ENCODE measurements around the gene STX16.

Gene STX16

DNA sequence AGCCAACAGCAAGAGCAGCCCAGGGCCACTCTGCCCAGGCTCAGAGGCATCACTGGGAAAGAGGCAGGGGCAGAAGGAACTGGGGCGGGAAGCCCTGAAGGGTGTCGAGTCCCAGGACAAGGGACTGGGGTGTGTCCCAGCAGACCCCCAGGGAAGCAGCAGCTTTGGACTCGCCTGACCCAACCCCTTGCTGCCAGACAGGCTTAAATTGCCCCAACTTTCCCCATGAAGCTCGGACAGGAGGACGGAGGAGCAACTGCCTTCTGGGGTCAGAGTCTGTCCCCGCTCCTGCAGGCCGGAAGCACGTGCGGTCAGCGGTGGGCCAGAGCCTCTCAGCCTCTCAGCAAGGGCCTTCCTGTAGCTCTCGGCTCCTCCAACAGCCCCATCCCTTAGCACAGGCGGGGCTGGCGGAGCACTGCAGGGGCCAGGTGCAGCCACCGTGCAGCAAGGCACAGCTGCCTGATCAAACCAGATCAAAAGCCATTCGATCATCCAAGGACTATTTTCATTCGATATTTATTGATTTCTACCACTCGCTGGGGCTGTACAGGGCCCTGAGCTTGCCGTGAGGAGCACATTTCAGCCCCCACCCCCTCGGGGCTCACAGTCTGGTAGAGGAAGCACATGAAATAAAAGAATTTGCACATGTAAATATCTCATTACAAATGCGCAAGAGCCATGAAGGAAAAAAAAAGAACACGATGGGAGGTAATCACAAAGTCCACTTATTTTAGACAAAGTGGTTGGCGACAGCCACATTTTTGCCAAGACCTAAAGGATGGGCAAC, 31.8 kb upstream of the STX16 start:
- no peak for DNase-seq

DNA sequence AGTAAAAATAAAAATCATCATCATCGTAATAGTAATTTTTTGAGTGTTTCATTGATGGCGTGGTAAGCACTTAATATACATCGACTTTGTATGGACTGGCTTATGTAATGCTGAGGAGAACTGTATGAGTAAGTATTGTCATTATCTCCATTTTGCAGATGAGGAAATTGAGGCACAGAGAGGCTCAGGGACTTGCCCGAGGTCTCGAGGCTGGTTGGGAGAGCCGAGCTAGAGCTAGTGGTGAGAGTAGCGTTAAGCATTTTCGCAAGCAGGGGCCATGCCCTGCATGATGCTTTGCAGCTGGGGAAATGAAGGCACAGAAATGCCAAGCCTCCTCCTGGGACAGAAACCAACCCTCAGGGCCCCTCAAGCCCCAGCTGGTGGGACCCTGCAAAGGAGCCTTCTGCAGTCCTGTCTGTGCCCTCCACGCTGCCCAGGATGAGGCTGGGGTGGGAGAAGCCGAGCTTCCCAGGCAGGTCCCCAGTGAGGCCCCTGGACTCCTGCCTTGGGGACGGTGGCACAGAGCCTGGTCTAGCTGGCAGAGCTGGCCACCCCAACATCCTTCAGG, 31.1 kb upstream of the STX16 start:
- DNase-seq = no peak

DNA sequence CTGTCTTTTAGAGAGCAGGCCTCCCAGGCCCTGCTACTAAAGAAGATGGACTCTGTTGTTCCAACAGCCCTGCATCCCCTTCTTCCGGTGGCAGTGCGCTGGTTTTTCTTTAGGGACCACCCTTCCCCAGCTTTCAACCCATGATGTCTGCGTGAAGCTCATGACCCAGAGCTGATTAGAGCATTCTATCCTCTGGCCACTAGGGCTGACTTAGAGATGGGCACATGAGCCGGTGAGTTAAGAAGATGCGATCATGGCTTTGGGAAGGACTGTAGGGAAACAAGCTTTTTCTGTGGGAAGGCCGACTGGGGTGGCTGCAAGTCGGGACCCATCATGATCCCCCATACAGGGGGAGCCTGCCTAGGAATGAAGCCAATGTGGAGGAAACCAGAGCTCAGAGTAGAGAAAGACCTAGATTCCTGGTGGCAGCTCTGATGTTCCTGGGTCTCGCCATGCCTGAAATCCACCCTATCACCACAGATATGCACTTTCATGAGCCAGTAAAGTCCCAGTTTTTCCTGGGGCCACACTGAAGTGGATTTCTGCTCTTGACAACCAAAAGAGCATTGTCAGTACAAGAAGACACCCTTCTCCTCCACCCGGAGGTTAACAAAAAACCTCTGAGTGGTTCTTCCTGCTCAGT, 29.1 kb upstream of the STX16 start:
- DNase-seq = no peak

DNA sequence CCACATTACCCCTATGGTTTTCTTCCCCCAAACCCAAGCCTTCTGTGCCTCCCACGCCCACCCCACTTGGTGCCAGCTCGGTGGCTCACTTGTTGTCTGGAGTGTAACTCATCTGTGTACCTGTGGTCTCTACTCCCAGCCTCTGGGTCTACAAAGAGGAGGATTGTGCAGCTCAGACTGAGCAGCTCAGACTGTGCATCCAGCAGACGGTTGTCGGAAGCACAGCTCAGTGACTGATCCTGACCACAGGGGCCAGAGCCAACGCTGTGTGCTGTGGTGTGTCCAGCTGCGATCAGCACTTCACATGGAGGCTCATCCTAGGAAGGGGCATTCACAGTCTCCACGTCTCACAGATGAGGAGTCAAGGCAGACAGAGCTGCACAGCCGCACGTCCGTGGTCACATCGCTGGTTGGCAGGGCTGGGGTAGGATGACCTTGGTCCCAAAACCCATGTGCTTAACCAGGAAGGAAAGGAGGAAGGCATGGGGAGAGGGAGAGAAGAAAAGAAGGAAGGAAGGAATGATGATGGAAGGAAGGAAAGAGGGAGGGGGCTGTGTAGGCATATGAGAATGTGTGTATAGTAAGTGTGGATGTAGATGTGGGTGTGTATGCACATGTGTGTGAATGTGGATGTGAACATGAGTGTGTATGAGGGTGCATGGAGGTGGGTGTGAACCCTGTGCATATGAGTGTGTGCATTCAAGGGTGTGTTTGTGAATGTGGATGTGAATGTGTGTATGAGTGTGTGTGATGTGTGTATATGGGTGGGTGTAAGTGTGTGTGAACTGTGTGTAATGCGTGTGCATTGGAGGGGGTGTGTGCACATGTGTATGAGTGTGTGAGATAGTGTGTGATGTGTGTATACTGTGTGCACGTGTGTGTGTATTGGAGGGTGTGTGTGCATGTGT, 28.2 kb upstream of the STX16 start:
- no peak for DNase-seq

DNA sequence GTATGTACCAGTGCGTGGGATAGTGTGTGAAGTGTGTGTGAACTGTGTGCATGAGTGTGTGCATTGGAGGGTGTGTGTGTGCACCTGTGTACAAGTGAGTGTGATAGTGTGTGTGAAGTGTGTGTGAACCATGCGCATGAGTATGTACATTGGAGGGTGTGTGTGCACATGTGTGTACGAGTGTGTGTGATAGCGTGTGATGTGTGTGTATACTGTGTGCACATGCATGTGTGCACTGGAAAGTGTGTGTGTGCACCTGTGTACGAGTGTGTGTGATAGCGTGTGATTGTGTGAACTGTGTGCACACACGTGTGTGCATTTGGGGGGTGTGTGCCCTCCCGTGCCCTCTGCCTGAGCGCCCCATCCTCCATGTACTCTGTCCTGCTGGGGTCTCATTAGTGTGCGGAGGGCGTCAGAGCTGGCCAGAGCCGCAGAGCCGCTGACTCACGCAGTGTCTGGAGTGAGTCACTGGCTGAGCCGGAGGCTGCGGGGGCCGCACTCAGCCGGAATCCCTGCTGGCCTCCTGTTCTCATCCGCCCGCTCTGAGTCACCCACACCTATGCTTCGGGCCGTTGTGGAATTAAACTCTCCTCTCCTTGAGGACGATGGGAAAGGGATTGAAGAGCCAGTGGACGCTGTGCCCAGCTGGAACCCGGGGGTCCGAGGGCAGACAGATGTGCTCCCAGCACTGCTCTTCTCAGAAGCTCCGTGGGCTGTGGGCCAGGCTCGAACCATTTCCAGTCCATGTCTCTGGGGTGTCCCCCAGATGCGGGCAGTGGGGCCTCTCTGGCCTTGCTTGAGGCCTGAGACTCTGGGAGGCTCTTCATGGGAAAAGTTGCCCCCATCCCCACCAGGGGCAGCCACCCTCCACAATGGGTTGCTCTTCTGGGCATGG, 27.3 kb upstream of the STX16 start:
- DNase-seq = no peak

DNA sequence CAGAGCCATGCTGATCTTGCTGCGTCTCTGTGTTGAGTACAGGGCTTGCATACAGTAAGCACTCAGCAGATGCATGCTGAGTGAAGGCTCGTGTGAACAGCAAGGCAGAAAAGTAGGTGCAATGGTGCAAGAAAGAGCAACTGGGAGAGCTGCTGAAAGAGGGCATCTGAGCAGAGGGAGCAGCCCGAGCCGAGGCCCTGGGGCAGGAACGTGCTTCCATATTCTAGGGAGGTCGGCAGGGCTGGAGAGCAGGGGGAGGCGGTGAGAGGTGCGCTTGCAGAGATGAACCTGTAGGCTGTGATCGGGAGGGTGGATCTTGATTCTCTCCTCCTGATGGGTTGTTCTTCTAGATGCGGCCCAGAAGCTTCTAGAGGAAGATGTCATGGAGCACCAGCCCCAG, 26.4 kb upstream of the STX16 start:
- DNase-seq = no peak

DNA sequence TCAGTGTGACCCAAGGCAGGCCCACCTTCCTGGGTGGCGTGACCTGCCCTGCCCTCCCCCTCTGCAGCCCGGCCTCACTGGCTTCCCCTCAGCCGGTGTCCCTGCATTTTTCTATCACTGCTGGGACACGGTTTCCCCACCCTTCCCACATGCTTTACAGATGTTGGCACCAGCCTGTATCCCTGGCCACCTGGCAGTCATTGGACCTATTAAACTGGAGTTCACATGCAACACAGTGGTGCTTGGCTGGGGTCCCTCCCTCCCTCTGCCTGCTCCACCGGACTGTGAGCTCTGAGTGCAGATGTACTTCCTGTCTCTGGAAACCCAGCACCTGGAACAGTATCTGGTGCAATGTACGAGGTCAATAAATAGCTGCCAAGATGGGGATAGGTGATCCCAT, 25.5 kb upstream of the STX16 start:
- DNase-seq = no peak

DNA sequence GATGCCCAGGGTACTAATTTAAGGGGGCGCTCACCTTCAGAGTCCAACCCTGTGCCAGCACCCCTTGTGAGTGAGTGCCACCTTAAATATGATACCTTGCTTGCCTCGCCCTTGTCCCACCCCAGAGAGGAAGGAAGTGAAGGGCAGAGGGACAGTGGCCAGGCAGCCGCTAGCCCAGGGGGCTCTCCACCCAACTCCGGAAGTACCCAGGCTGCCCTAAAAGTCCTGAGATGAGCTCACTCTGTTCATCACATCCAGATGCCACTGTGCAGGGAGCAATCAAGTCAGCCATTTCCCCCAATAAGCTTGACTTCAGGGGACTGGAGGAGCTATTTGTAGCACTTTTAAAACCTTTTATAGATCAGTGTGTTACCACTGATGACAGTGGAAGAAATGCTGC, 25.0 kb upstream of the STX16 start:
- no peak for DNase-seq

DNA sequence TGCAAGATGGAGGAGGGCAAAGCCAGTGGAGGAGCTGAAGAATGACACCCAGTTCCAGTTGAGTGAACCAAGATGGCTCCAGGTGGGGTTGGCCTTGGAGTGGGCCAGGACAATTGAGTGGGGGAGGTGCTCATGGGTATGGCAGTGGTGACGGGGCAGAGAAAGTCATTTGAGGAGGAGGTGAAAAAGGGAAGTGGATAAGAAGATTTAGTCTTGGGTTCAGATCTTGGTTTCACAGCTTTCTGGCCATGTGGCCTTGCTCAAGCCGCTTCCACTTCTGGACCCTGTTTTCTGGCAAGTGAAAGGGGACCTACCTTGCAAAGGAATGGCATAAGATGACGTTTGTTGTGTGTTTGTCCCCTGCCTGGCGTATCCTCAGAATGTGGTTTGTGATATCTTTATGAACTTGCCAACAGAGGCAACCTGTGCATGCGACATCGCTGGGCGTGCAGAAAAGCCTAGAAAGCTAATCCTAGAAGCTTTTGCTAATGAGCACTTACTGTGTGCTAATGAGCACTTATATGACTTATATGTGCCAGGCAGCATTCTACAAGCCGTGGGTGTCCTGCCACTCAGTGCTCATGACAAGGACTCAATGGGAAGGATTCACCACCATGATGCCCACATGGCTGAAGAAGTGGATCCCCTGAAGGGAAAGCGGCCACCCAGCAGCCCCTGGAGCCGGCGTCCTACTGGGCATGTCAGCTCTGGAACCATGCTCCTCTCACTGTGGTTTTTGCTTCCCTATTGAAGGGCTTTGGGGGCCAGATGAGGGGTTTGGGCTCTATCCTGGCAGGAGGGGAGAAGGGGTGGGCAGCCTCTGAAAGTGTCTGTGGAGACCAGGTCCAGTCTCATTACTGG, 23.6 kb upstream of the STX16 start:
- DNase-seq = no peak

DNA sequence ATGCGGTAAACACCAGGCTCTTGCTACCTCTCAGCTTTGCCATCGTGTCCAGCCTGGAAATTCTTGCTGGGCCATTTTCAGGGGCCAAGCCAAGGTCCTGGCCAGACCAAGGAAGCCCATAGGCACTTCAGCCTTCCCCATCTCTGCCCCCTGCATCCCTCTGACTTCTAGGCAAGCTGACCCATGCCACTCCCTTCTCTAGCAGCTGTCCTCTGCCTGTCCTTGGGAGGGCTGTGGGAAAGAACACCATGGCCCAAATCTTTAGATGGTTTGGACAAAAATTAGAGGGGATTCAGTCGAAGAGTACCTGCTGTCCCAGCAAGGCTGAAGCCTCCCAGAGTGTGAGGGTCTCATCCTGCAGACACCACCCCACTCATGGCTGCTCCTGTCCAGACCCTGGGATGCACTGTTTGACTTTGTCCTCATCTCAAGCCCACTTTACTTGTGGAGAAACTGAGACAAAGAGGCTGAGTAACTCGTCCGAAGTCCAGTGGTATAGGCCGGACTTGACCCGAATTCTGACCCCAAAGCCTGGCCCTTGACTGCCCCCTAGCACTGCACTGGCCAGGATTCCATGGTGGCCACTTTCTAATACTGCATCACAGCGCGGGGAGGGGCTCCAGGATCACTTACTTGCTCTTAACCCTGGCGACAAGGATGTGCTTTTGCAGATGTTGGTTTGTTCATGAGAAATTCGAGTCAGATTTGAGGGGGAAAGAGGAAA, 22.4 kb upstream of the STX16 start:
- no peak for DNase-seq

DNA sequence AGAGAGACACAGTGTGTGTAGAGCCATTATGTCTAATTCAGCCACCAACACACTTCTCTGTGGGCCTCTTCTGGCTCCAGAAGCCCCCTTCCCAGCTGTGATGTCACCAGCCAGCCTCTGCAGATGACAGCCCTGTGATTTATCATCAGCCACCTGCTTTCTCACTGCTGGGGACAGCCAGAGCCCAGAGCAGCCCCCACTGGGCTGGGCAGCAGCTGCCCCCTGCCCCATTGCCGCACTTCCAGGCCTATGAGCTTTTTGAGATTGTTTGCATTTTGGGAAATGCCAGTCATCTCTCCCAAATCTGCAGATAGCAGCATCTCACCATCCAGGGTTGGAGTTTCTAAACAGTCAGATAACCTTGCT, 21.9 kb upstream of the STX16 start:
- no peak for DNase-seq

DNA sequence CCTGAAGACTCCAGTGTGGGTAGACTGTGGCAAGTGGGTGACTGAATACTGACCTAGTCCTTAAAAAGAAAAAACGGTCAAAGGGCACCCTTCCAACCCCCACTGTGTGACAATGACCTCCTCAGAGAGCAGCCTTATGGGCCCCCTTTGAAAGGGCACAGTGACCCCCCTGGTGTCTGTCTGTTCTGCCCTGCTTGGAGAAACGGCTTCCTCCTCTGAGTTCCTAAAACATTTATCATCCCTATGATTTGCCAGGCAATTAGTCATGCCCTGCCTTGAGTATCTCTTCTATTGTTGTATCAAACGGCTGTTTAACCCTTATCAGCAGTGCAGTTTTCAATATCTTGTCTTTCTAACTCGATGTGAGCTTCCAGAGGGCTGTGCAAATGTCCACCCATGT, 21.0 kb upstream of the STX16 start:
- DNase-seq = no peak

DNA sequence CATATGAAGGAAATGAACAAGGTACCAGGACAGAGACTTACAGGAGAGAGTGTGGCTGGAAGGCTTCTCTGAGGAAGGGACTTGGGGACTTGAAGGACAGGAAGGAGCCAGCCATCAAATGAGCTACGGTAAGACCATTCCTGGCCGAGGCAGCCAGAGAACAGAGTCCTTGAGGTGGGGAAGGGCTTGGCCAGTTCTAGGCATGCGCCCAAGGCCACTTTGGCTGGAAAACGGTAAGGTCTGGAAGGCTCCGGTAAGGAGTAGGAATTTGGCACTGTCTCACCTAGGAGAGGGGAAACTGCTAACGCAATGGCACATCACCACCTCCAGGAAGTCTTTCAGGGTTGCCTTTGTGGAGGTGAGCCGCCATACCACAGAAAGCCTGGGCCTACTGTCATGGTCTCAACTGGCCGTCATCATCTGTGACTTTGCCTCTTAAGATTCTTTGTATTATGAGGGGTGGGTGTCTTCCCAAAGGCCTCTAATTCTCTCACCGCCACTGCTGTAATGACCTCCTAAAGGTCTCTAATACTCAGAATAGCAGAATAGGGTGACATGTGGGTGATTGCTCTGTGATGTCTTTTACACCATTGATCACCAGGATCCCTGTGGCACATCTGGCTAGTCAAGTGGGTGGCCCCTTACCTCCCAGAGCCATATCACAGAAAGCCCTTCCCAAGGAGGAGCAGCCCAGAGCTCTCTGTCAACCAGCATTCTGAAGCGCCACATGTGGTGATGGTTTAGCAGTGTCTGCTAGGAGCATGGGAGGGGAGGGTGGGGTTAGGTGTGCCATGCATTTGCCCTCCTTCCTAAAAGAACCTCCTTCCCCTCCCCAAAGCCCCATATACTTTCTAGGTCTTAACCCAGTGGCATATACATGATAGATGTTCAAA, 17.7 kb upstream of the STX16 start:
- DNase-seq = no peak

DNA sequence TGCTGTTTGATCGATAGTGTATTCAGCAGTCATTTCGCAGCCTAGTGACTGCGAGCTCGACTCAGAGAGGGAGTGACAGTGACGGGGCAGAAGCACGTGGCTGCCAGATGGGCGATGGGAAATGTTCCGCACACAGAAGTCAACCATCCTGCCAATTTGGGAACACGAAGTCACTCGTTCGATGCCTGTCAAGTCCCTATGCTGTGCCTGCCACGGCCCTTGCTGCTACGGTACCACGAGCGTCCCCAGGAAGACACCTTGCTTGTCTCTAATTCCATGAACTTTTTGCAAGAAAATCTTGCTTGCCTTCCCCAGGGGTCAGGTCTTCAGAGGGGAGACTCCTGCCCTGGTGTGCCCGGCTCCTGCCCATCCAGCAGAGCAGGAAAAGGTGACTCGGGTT, 17.0 kb upstream of the STX16 start:
- DNase-seq = no peak

DNA sequence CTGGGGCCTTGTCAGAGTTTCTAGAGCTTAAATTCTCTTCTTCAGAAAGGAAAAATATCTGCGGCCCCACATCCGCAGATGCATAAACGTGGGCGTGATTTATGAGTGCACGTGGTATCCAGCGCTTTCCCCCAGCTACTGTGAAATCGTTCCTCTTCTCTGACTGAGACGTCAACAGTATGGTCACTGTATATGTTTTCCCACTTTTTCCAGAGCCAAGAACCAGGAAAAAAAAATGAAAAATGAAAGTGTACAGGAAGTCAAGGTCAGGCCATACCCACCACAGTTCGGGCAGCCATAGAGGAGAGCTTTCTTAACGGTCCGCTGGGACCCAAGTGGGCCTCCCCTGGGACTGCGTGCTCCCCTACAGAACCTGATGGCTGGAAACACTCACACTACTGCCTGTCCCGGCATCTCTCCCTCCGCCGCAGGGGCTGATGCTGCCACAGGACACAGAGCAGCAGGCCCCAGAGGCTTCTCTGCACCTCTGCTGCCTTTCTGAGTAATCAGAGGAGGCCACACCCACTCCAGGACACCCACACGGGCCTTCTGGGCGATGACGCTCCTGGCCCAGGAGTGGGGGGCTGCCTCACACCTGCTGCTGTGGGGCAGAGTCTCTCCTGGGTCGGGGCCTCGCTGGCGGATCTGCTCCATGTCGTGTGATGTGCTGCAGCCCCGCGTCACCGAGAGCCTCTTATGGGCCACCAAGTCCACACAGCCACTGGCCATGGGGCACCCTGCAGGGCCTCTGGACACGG, 16.4 kb upstream of the STX16 start:
- no peak for DNase-seq

DNA sequence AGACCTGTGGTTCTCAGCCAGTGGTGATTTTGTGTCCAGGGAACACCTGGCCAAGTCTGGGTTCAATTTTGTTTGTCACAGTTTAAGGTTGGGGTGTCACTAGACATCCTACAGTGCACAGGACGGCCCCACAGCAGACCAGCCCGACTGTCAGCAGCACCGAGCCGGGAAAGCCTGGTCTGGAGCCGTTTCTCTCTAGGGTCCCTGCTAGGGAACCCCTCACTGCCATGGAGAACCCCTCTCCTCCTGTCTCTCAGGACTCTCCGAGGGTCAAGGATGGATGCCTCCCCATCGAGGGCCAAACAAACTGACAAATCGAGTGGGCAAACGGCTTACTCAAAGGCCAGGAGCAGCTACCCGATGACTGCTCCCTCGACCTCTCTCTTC, 15.8 kb upstream of the STX16 start:
- no peak for DNase-seq

DNA sequence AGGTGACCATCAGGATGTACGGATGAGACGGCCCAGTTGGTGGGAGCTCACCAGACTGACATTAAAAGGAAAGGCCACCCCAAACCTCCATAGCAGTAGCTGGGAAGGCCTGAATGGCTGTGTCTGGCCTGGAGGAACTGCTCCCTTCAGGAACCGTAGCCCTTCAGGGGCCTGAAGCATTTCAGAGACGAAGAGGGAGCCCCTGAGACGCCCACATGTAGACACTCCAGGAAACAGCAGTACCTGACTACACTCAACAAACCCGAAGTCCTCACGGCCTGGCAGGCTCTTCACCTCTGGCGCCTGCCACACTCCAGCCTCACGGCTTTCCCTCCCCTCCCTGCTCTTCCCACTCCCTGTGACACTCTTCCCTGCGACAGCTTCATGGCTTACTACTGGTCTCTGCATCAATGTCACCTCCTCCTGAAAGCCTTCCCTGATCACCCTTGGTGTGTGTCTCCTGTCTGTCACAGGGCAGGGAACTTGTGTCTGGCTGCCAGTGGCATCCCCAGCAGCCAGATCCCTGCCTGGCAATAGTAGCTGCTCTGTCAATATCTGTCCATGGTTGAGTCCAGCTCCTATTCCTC, 14.6 kb upstream of the STX16 start:
- no peak for DNase-seq

DNA sequence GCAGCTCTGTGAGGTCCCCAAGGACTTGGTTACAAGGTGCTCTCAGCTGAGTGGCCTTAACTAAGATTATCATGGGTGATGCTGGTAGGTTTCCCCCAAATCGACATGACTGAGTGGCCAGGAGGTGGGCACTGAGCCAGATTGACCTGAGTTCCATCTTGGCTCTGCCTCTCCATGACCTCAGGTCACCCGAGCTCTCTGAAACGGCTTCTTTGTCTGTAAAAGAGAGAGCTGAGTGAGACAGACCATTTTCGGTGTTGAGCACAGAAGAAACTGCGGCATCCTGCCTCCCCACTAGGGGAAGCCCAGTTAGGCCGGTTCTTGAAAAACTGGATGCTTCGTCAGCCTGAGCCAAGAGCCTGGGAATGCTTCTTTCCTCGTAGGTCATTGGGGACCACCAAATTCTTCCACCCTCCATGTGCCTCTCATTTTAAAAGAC, 14.1 kb upstream of the STX16 start:
- no peak for DNase-seq
